ENCODE measurements around the gene ERV3-1.
"Not testable (repeated sequence)": the region's sequence is repeated elsewhere in the genome, so short reads cannot be mapped to it uniquely, and the experiment has no call there.

Gene ERV3-1, protein sequence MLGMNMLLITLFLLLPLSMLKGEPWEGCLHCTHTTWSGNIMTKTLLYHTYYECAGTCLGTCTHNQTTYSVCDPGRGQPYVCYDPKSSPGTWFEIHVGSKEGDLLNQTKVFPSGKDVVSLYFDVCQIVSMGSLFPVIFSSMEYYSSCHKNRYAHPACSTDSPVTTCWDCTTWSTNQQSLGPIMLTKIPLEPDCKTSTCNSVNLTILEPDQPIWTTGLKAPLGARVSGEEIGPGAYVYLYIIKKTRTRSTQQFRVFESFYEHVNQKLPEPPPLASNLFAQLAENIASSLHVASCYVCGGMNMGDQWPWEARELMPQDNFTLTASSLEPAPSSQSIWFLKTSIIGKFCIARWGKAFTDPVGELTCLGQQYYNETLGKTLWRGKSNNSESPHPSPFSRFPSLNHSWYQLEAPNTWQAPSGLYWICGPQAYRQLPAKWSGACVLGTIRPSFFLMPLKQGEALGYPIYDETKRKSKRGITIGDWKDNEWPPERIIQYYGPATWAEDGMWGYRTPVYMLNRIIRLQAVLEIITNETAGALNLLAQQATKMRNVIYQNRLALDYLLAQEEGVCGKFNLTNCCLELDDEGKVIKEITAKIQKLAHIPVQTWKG

GRCh38 chr7:65006094-65006992 is at the start of gene ERV3-1:
Gene ERV3-1, minus strand, starts transcription at chr7:65006687. Its CDS starts 13,661 bp downstream, at chr7:64993026.
- DNase-seq = peak; percentile 87 to 95

GRCh38 chr7:65055786-65056185 is 49.3 kb upstream of the ERV3-1 start:
- DNase-seq = not testable (repeated sequence)

GRCh38 chr7:65054466-65054994 is 48.0 kb upstream of the ERV3-1 start:
- DNase-seq = not testable (repeated sequence)

- DNase-seq = not testable (repeated sequence)
These were observed 45.2 kb upstream of the ERV3-1 start for GRCh38 chr7:65051654-65052053.

DNA sequence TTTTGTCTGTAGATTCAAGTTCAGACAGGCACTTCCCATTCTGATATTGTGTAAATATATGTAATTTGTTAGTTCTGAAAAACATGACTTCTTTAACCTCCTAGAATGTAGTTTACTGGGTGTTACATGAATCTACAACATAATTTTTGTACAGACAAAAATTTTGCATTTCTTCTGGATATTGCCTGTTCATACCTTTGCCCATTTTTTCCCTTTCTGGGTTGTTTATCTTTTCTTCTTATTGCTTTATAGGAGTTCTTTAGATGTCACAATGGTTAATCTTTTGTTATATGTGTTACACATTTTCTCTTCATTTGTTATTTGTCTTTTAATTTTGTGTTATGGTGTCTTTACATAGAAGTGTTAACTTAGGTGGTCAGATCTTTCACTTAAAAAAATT is 44.7 kb upstream of the ERV3-1 start:
- DNase-seq = not testable (repeated sequence)

GRCh38 chr7:65046329-65046728 is 39.8 kb upstream of the ERV3-1 start:
- DNase-seq = not testable (repeated sequence)

DNA sequence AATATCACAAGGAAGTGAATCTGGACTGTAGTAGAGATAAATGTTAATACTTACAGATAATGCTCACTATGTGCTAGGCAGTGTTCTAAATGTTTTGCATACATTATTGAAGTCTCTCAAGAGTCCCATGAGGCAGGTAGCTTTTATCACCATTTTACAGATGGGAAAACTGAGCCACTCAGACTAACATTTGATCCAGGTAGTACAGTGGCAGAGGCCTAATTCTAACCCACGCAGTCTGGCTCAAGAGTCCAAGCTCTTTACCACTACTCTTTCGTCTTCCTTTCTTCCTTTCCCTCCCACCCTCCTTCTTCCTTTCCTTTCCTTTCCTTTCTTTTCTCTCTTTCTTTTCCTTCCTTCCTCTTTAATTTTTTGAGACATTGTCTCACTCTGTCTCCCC is 39.1 kb upstream of the ERV3-1 start:
- not testable (repeated sequence) for DNase-seq

DNA sequence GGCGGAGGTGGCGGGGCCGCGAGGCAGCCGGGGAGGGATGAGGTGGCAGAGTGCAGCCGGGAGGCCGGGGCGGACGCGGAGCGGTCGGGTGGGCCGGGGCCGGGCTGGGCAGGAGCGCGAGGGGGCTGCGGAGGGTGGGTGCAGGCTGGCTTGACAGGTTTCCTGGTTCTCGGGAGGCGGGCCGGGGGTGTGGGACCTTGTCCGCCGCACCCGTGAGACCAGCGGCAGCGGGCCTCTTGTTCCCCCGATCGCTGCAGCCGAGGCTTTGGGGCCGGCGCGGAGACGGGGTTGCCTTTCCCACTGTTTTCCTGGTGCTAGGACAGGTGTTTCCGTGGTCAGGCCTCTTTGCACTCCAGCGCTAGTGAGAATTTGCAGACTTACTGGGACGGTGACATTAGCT is 32.3 kb upstream of the ERV3-1 start:
- peak in 1 of 2 experiments; percentile 3 for DNase-seq

- DNase-seq = peak; percentile 57 to 82
These were observed 31.5 kb upstream of the ERV3-1 start for GRCh38 chr7:65037740-65038688.

DNA sequence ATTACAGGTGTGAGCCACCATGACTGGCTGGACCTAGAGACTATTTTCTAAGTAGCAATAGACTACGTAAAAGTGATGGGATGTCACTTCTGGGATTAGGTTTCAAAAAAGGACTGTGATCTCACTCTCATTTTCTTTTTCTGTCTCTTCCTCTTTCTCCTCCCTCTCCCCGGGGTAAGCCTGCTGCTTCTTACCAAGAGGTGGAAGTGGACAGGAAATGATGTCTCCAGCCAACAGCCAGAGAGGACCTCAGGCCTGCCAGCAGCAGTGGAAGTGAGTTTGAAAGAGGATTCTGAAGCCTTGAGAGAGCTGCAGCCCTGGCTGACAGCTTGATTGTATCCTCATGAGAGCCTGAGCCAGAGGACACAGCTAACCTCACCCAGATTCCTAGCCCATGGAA is 30.0 kb upstream of the ERV3-1 start:
- not testable (repeated sequence) for DNase-seq

DNA sequence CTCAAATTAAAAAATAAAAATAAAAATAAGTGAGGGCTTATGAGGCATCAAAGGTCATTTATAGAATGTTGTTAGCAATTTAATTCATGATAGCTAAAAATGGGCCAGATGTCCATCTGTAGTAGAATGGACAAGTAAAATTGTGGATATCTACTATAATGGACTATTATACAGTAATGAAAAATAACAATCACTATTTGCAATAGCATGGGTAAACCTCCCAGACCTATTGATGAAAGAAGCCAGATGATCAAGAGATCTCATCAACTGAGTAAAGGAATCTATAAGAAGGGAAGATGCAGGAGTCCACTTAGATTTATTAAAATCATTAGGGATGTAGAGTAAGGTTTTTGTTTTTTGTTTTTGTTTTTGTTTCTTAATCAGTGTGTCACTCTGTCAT is 29.0 kb upstream of the ERV3-1 start:
- not testable (repeated sequence) for DNase-seq

DNA sequence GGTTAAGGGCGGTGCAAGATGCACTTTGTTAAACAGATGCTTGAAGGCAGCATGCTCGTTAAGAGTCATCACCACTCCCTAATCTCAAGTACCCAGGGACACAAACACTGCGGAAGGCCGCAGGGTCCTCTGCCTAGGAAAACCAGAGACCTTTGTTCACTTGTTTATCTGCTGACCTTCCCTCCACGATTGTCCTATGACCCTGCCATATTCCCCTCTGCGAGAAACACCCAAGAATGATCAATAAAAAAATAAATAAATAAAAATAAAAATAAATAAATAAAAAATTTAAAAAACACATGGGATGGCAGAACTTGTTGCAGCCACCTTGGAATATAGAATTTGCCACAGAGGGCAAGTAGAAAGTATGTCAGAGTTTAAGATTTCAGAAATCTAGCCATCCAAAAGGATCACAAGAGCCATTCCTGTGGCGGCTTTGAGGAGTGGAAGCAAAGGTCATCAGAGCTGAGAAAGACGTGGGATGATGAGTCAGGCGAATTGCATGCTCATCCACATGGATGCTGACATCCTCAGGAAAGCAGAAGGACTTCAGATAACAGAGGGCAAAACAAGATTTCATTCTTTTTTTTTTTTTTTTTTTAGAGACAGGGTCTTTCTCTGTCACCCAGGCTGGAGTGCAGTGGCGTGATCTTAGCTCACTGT is 27.8 kb upstream of the ERV3-1 start:
- DNase-seq = not testable (repeated sequence)

DNA sequence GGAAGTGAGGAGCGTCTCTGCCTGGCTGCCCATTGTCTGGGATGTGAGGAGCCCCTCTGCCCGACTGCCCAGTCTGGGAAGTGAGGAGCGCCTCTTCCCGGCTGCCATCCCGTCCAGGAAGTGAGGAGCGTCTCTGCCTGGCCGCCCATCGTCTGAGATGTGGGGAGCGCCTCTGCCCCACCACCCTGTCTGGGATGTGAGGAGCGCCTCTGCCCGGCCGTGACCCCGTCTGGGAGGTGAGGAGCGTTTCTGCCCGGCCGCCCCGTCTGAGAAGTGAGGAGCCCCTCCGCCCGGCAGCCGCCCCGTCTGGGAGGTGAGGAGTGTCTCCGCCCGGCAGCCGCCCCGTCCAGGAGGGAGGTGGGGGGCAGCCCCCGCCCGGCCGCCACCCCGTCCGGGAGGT is 26.9 kb upstream of the ERV3-1 start:
- not testable (repeated sequence) for DNase-seq

- DNase-seq = not testable (repeated sequence)
These were observed 18.5 kb upstream of the ERV3-1 start for GRCh38 chr7:65025023-65025422.

DNA sequence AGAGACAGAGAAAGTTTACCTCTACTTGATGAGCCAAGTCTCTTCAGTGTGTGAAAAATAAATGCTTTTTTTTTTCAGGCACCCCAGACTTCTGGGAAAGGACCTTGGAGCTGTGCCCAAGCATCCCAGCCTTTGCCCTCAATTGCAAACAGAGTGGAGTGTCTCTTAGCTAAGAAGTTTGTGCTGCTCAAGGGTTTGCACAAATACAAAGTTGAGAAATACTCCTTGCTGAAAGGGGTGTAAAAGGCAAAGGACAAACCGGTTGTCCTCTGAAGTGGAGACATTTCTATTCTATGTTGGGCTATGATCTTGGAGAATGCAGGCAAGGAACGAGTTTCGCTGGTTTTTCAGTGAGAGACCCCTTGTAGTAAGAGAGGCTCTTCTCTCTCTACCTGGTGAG is 14.5 kb upstream of the ERV3-1 start:
- not testable (repeated sequence) for DNase-seq

GRCh38 chr7:65009881-65010280 is 3.4 kb upstream of the ERV3-1 start:
- not testable (repeated sequence) for DNase-seq

DNA sequence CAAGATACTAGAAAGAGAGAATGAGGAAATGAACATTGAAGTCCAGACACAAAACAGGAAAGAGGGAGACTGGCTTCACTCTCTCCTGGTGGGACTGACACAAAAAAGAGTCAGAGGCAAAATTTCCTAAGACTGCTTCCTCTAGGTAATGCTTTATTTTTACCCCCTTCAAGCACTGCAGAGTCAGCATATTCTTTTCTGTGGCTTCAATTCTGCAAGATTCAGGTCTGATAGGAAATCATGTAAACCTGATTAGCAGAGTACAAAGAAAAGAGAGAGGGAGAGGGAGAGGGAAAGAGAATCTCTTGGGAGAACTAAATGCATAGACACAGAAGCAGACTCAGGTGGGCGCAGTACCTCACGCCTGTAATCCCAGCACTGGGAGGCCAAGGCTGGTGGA is 2.9 kb upstream of the ERV3-1 start:
- DNase-seq = not testable (repeated sequence)

GRCh38 chr7:65007036-65007435 is 549 bp upstream of the ERV3-1 start:
- DNase-seq = not testable (repeated sequence)

DNA sequence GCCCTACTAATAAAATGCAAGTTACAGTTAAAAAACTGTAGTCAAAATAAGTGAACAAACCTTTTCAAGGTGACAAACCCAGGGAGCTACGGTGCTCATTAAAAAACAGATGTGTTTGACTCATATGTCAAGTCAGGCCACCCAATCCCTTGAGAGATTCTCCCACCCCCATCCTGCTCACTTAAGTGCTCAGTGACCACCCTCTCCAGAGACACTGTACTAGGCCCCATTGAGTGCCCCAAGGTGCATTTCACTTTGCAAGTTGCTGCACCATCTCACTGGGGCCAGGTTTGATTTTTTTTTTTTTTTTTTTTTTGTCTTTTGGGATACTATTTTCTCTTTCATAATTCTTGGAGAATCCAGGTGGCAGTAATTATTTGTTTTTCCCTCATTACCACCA is 1.9 kb downstream of the ERV3-1 start:
- DNase-seq = no peak

DNA sequence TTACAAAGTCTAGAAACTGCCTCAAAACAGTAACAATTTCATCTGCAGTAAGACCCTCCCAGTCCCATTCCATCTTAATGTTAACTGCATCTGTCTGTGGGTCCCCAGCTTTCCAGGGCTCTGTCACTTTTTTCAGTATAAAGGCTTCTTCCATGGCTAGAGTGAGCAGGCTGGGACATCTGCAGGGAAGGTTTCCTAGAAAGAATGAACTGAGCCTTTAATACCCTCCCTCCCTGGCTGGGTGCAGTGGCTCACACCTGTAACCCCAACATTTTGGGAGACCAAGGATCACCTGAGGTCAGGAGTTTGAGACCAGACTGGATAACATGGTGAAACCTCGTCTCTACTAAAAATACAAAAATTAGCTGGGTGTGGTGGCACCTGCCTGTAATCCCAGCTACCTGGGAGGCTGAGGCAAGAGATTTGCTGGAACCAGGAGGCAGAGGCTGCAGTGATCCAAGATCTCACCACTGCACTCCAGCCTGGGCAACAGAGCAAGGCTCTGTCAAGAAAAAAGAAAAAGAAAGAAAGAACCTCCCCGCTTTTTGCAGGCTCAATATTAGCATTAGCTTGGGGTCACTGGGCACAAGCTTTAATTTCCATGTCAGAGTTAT is 3.4 kb downstream of the ERV3-1 start:
- no peak for DNase-seq
